ENCODE measurements around the gene CHST12. TPM values are rescaled to one million over a fixed set of nuclear protein-coding genes. Genes with fewer than 3 reads are reported as not detected.

The CHST12 gene
- total and polyA plus RNA-seq, 2 of the 4 experiments (the other 2 are of a cell fraction): 3.8 to 27.0 TPM

- intact Hi-C loops (cut with micrococcal nuclease): no loop called here
- CTCF ChIA-PET: no interaction called here
- Histone ChIP-seq H3K9ac (ENCODE audit: low read depth, low read length) (no peak overlapping the region), H3K18ac (ENCODE audit: low read depth, low read length) (no peak overlapping the region), H3K4ac (ENCODE audit: low read depth, low read length) (no peak overlapping the region), H3K9me3 (ENCODE audit: control insufficient read depth, insufficient read depth, low read length) (no peaks in the 10 kb centered on the region), H3K36me3 (ENCODE audit: control insufficient read depth, insufficient read depth, low read length) (peaks cover 67% of the 10 kb centered on the region), H2BK5ac (ENCODE audit: low read depth, low read length, poor library complexity, severe bottlenecking) (no peak overlapping the region), H3K9me1 (ENCODE audit: insufficient read depth, low read length) (peaks cover 3% of the 10 kb centered on the region; the same call in 1 of the 2 replicates), H3K27ac (ENCODE audit: insufficient read depth, low read length) (no peak overlapping the region), H4K8ac (ENCODE audit: low read depth in 2 of 2, low read length in 2 of 2) (no peak overlapping the region), H2BK120ac (ENCODE audit: low read depth, low read length) (no peak overlapping the region), H3K4me2 (ENCODE audit: low read depth, low read length) (no peak overlapping the region), H2AFZ (replicated peaks; ENCODE audit: low read length, poor library complexity) (no peak overlapping the region), H3K4me3 (ENCODE audit: insufficient read depth, low read depth, low read length) (no peak overlapping the region), H2AK9ac (replicated peaks; ENCODE audit: low read depth, low read length, poor library complexity) (no peak overlapping the region), H3K79me1 (ENCODE audit: low read depth in 1 of 2, low read length in 2 of 2) (peaks cover 12 to 30% of the 10 kb centered on the region in 2 experiments), H3K27me3 (ENCODE audit: control insufficient read depth, insufficient read depth, low read length) (no peaks in the 10 kb centered on the region), H4K5ac (ENCODE audit: low read depth, low read length) (no peak overlapping the region), H2AK5ac (ENCODE audit: low read depth, low read length) (no peak overlapping the region), H3K56ac (ENCODE audit: extremely low read depth, insufficient read depth, low read length) (no peak overlapping the region), H3K14ac (replicated peaks; ENCODE audit: low read depth, low read length) (no peak overlapping the region), H2BK15ac (ENCODE audit: low read depth, low read length) (no peak overlapping the region), H2BK20ac (ENCODE audit: low read depth, low read length) (no peak overlapping the region), H4K91ac (ENCODE audit: insufficient read depth, low read depth, low read length) (no peak overlapping the region), H3K4me1 (ENCODE audit: control insufficient read depth, insufficient read depth, low read length) (no peaks in the 10 kb centered on the region), H4K20me1 (ENCODE audit: insufficient read depth, low read length) (peaks cover 35% of the 10 kb centered on the region), H3K23ac (ENCODE audit: low read depth, low read length) (no peak overlapping the region)
- ATAC-seq (ENCODE audit: low read depth) (no peak), DNase-seq (no peak)
- in situ Hi-C loops (cut with MboI; ENCODE audit: low sequenced_read_pairs): no loop called here
- dilution Hi-C loops (cut with HindIII; ENCODE audit: low sequenced_read_pairs, unreplicated experiment): no loop called here
- BruUV-seq (replicated peaks): no TSS peak
- POLR2A ChIA-PET (ENCODE audit: unreplicated experiment): no interaction called here
- WGBS, 2 experiments (ENCODE audit: extremely low coverage in 2 of 2, insufficient read length in 1 of 2): 95% methylated on average over 23 of the region's 23 CpGs; no CpG with 5 or more reads in 1 of the 2 experiments
- TF ChIP-seq CHD1 (IDR thresholded peaks at IDR 0.05; ENCODE audit: low read depth, low read length) (no peak), MXI1 (IDR thresholded peaks at IDR 0.05; ENCODE audit: borderline replicate concordance, low read depth, low read length) (no peak), CEBPB (IDR thresholded peaks at IDR 0.05; ENCODE audit: low read depth, low read length) (no peak), BHLHE40 (IDR thresholded peaks at IDR 0.05; ENCODE audit: low read depth, low read length) (no peak)
Measured at GRCh38 chr7:2380461-2380860, 22.9 kb upstream of the CHST12 start.

Data from IMR-90 (cell line).